ENCODE measurements around the gene P3H2.
"Not testable (repeated sequence)": the region's sequence is repeated elsewhere in the genome, so short reads cannot be mapped to it uniquely, and the experiment has no call there.

DNA sequence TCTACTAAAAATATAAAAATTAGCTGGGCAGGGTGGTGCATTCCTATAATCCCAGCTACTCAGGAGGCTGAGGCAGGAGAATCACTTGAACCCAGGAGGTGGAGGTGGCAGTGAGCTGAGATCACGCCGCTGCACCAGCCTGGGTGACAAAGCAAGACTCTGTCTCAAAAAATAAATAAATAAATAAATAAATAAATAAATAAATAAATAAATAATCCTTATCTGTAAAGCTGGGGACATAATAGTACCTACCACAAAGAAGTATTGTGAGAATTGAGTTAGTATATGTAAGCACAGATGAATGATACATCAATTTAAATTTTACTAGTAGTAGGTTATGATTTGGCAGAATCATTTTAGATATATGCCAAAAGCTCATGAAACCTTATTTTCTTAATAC, 41.5 kb downstream of the P3H2 start:
- TF ChIP-seq, protein P1, sequence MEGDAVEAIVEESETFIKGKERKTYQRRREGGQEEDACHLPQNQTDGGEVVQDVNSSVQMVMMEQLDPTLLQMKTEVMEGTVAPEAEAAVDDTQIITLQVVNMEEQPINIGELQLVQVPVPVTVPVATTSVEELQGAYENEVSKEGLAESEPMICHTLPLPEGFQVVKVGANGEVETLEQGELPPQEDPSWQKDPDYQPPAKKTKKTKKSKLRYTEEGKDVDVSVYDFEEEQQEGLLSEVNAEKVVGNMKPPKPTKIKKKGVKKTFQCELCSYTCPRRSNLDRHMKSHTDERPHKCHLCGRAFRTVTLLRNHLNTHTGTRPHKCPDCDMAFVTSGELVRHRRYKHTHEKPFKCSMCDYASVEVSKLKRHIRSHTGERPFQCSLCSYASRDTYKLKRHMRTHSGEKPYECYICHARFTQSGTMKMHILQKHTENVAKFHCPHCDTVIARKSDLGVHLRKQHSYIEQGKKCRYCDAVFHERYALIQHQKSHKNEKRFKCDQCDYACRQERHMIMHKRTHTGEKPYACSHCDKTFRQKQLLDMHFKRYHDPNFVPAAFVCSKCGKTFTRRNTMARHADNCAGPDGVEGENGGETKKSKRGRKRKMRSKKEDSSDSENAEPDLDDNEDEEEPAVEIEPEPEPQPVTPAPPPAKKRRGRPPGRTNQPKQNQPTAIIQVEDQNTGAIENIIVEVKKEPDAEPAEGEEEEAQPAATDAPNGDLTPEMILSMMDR (IDR thresholded peaks at IDR 0.05; ENCODE audit: borderline replicate concordance, extremely low read depth, low read length, poor library complexity, severe bottlenecking): not testable (repeated sequence)
- not testable (repeated sequence) for TF ChIP-seq EZH2 (IDR thresholded peaks at IDR 0.05; ENCODE audit: borderline replicate concordance, low read depth, low read length, severe bottlenecking)
